ENCODE data around the gene PDCD1LG2.

GRCh38 chr9:5500441-5501235 is 9.7 kb upstream of the PDCD1LG2 start:
- no peak for TF ChIP-seq CTCF (IDR thresholded peaks at IDR 0.05)
- TF ChIP-seq SIN3A (IDR thresholded peaks at IDR 0.05; ENCODE audit: borderline replicate concordance, insufficient read depth, low read depth, low read length): no peak
- TF ChIP-seq REST (IDR thresholded peaks at IDR 0.05; ENCODE audit: insufficient read depth in 1 of 2, low read depth in 2 of 2, low read length in 1 of 2): no peak

Data from Panc1 (cell line).